ENCODE data around the gene ADAMTS14. TPM values are rescaled to one million over a fixed set of nuclear protein-coding genes. Genes with fewer than 3 reads are reported as not detected.
"Not testable (repeated sequence)": the region's sequence is repeated elsewhere in the genome, so short reads cannot be mapped to it uniquely, and the experiment has no call there.

Gene ADAMTS14
- total RNA-seq, 2 experiments from 2014 or later = 0.16 to 0.25 TPM

DNA sequence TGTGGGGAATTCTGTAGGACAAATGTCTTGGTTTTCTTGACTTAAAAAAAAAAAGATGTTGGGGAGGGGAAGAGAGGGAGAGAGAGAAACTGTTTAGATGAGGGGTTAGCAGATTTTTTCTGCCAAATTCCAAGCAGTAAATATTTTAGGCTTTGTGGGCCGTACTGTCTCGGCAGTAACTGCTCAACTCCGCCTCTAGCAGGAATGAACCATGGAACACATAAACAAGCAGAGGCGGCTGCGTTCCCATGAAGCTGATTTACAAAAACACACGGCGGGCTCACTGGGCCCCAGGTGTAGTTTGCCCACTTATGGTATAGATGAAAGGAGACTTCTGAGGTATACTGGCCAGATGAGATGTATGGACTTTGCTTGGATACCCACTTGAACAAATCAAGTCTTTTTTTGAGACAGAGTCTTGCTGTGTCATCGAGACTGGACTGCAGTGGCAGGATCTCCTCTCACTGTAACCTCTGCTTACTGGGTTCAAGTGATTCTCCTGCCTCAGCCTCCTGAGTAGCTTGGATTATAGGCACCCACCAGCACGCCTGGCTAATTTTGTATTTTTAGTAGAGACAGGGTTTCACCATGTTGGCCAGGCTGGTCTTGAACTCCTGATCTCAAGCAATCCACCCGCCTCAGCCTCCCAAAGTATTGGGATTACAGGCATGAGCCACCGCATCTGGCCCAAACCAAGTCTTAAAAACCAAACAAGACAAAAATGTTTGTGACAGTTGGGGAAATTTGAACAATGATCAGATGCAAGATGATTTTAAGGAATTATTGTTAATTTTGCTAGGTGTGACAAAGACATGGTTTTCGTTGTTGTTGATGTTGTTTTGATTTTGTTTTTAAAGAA, 9.7 kb upstream of the ADAMTS14 start:
- no peak overlapping the region for H3K27ac Mint-ChIP-seq

DNA sequence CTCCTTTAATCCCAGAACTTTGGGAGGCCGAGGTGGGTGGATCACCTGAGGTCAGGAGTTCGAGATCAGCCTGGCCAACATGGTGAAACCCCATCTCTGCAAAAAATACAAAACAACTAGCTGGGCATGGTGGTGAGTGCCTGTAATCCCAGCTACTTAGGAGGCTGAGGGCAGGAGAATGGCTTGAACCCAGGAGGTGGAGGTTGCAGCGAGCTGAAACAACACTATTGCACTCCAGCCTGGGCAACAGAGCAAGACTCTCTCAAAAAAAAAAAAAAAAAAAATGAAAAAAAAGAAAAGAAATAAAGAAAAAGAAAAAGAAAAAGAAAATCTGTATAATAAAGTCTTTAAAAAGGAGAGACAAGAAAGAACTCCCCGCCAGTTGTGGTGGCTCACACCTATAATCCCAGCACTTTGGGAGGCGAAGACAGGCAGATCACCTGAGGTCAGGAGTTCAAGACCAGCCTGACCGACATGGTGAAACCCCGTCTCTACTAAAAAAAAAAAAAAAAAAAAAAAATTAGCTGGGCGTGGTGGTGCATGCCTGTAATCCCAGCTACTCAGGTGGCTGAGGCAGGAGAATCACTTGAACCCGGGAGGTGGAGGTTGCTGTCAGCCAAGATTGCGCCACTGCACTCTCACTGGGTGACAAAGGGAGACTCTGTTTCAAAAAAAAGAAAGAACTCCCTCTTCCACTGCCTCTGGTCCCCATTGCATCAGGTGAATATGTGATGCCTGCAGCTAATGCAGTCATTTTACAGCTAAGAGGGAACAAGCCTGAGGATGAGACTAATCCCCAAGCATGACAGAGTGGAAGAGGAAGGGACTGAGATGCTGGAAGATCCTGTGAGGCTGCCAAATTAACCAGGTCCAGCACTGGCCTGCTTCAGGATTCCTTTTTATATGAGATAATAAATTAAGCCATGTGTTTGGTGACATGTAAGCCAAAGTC, 8.6 kb upstream of the ADAMTS14 start:
- H3K36me3 Mint-ChIP-seq (ENCODE audit: low read depth); ATAC-seq; H3K27me3 Mint-ChIP-seq; H3K9me3 Mint-ChIP-seq; H3K4me3 Mint-ChIP-seq; DNase-seq; intact Hi-C loops (cut with micrococcal nuclease); H3K4me1 Mint-ChIP-seq (ENCODE audit: low read depth); H3K27ac Mint-ChIP-seq; POLR2A ChIA-PET: not testable (repeated sequence)
- CTCF ChIA-PET = interaction anchor here (1.2 kb wide), 1 partner anchor 45 kb away, joined by 3 read pairs; no protein-coding TSS in a partner anchor

More for the DNA sequence above, 9.7 kb upstream of the ADAMTS14 start:
- H3K9me3 Mint-ChIP-seq = peaks cover 5% of the 10 kb centered on the region
- intact Hi-C loops (cut with micrococcal nuclease) = no loop called here
- no peak for ATAC-seq
- H3K27me3 Mint-ChIP-seq = no peaks in the 10 kb centered on the region
- POLR2A ChIA-PET = interaction anchor here (0.6 to 0.9 kb wide), 2 partner anchors 10 to 85 kb away, joined by 3 to 4 read pairs; no protein-coding TSS in a partner anchor
- TF ChIP-seq, protein P1, sequence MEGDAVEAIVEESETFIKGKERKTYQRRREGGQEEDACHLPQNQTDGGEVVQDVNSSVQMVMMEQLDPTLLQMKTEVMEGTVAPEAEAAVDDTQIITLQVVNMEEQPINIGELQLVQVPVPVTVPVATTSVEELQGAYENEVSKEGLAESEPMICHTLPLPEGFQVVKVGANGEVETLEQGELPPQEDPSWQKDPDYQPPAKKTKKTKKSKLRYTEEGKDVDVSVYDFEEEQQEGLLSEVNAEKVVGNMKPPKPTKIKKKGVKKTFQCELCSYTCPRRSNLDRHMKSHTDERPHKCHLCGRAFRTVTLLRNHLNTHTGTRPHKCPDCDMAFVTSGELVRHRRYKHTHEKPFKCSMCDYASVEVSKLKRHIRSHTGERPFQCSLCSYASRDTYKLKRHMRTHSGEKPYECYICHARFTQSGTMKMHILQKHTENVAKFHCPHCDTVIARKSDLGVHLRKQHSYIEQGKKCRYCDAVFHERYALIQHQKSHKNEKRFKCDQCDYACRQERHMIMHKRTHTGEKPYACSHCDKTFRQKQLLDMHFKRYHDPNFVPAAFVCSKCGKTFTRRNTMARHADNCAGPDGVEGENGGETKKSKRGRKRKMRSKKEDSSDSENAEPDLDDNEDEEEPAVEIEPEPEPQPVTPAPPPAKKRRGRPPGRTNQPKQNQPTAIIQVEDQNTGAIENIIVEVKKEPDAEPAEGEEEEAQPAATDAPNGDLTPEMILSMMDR (IDR thresholded peaks at IDR 0.05) = no peak
- H3K36me3 Mint-ChIP-seq (ENCODE audit: low read depth) = no peaks in the 10 kb centered on the region
- DNase-seq = no peak
- CTCF ChIA-PET = no interaction called here
- no peak overlapping the region for H3K4me3 Mint-ChIP-seq
- H3K4me1 Mint-ChIP-seq (ENCODE audit: low read depth) = peaks cover 2% of the 10 kb centered on the region

DNA sequence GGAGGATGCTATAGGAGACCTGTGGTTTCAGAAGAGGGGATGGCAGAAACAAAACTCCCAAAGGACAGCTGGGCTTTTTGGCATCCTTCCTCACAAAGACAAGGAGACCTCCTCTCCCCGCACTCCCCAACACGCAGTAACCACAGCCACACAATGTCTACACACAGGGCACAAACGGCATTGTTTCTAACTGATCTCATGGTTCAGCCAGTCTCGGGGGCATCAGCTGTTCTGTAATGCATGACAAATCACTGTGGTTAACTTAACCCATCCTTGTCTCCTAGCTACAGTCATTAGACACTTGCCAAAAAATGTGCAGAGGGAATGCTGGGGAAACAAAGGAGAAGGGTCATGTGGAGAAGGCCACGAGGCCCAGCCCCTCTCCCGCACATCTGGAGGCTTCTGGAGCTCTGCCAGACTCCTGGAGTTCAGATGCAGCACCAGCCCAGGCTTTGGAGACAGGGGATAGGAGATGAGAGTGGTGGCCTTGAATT, 7.6 kb upstream of the ADAMTS14 start:
- intact Hi-C loops (cut with micrococcal nuclease) = no loop called here
- no peaks in the 10 kb centered on the region for H3K36me3 Mint-ChIP-seq (ENCODE audit: low read depth)
- POLR2A ChIA-PET = interaction anchor here (0.5 kb wide), 1 partner anchor 66 kb away, joined by 3 read pairs; no protein-coding TSS in a partner anchor

DNA sequence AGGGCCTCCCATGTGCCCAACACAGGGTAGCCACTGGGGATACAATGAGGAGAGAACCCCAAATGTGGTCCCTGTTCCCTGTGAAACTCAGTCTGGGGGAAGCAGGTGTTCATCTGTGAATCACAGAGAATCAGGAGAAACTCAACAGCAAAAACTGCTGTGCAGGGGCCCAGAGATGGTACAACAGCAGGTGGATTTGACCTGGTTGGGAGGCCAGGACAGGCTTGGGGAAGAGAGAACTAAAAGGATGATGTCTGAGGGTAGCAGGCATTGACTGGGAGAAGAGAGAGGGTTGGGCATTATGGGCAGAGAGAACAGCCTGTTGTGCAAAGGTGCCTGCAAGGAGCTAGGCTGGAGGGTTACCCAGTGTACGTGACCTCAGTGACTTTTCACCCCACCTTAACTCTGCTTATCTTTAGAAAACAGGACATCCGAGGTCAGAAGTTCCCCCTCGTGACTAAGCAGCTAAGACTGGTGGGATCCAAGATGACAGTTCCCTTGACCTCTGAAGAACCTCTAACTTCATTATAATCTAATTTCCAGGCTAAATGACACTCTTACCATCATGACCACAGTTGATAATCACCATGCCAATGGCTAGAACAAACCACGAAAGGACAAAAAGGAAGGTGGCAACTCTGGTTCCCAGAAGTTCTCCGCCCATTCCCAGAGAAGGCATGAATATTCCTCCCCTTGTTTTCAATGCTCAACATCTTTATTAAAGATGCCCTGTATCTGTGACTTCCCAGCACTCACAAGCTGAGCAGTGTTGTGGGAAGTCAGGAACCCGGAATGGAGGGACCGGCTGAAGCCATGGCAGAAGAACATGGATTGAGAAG, 5.1 kb upstream of the ADAMTS14 start:
- H3K9me3 Mint-ChIP-seq = peaks cover 6% of the 10 kb centered on the region
- H3K4me1 Mint-ChIP-seq (ENCODE audit: low read depth) = peaks cover 7% of the 10 kb centered on the region
- H3K4me3 Mint-ChIP-seq = no peak overlapping the region
- peaks cover 14% of the 10 kb centered on the region for H3K27me3 Mint-ChIP-seq
- H3K36me3 Mint-ChIP-seq (ENCODE audit: low read depth) = no peaks in the 10 kb centered on the region
- intact Hi-C loops (cut with micrococcal nuclease) = no loop called here
- ATAC-seq = no peak
- ChIA-PET CTCF (no interaction called here), POLR2A (no interaction called here)
- H3K27ac Mint-ChIP-seq = peak overlapping the region; percentile 42
- TF ChIP-seq, protein P1 (IDR thresholded peaks at IDR 0.05) = no peak
- no peak for DNase-seq

More for the DNA sequence above, 7.6 kb upstream of the ADAMTS14 start:
- Mint-ChIP-seq H3K9me3 (peaks cover 6% of the 10 kb centered on the region), H3K4me3 (no peak overlapping the region), H3K4me1 (ENCODE audit: low read depth) (peaks cover 2% of the 10 kb centered on the region), H3K27me3 (peaks cover 2% of the 10 kb centered on the region), H3K27ac (no peak overlapping the region)
- TF ChIP-seq, protein P1 (IDR thresholded peaks at IDR 0.05) = no peak
- CTCF ChIA-PET = interaction anchor here (1.2 kb wide), 1 partner anchor 46 kb away, joined by 3 read pairs; no protein-coding TSS in a partner anchor
- DNase-seq = no peak
- peak; percentile 24 for ATAC-seq

DNA sequence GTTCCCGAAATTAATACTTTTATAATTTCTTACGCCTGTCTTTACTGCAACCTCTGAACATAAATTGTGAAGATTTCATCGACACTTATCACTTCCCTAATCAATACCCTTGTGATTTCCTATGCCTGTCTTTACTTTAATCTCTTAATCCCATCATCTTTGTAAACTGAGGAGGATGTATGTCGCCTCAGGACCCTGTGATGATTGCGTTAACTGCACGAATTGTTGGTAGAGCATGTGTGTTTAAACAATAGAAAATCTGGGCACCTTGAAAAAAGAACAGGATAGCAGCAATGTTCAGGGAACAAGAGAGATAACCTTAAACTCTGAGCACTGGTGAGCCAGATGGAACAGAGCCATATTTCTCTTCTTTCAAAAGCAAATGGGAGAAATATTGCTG, 4.5 kb upstream of the ADAMTS14 start:
- CTCF ChIA-PET; ATAC-seq; intact Hi-C loops (cut with micrococcal nuclease); DNase-seq; H3K36me3 Mint-ChIP-seq (ENCODE audit: low read depth); H3K9me3 Mint-ChIP-seq; H3K4me1 Mint-ChIP-seq (ENCODE audit: low read depth); H3K27ac Mint-ChIP-seq; H3K4me3 Mint-ChIP-seq: not testable (repeated sequence)
- H3K27me3 Mint-ChIP-seq = peaks cover 14% of the 10 kb centered on the region
- POLR2A ChIA-PET = interaction anchor here (1.4 kb wide), 1 partner anchor 13 kb away, joined by 3 read pairs; no protein-coding TSS in a partner anchor

Data from activated CD8-positive, alpha-beta T cell treated with anti-CD3 and anti-CD28 coated beads for 36 hours (primary cell).